Osteoblast (primary cell): ENCODE measurements around the gene TC2N. TPM values are rescaled to one million over a fixed set of nuclear protein-coding genes. Genes with fewer than 3 reads are reported as not detected.

Experiments
- DNase-seq: peaks from one replicate; pipeline ENCODE4 v3.0.0; 2011; ENCODE audit warnings: low spot score, mixed read lengths; ENCODE audit not compliant: insufficient read length; ENCODE audit errors: missing footprints
- H2AFZ ChIP-seq: 2 replicates; pipeline ENCODE4 v1.6.0; 2011; ENCODE audit warnings: mild to moderate bottlenecking, low read length
- H3K27ac ChIP-seq: 2 replicates; pipeline ENCODE4 v1.5.1; 2011; ENCODE audit warnings: mild to moderate bottlenecking, low read depth, low read length, moderate library complexity
- H3K27me3 ChIP-seq: 2 replicates; pipeline ENCODE4 v1.6.0; 2012; ENCODE audit warnings: mild to moderate bottlenecking, control low read depth, inconsistent platforms, low read length, moderate library complexity; ENCODE audit not compliant: insufficient read depth
- H3K36me3 ChIP-seq: 2 replicates; pipeline ENCODE4 v1.5.1; 2011; ENCODE audit warnings: mild to moderate bottlenecking, low read length, control low read depth, moderate library complexity; ENCODE audit not compliant: insufficient read depth
- H3K4me1 ChIP-seq: 2 replicates; pipeline ENCODE4 v1.5.1; 2011; ENCODE audit warnings: mild to moderate bottlenecking, low read length, control low read depth, moderate library complexity; ENCODE audit not compliant: insufficient read depth
- H3K4me2 ChIP-seq: 2 replicates; pipeline ENCODE4 v1.6.0; 2011; ENCODE audit warnings: mild to moderate bottlenecking, low read length; ENCODE audit not compliant: insufficient read depth
- H3K4me3 ChIP-seq: fragments of 200-600 bp; sonication (generic); 3 replicates; pipeline ENCODE4 v1.5.1; 2012; ENCODE audit warnings: mild to moderate bottlenecking, low read length, inconsistent platforms; ENCODE audit not compliant: insufficient read depth
- H3K79me2 ChIP-seq: 2 replicates; pipeline ENCODE4 v1.6.0; 2012; ENCODE audit warnings: mild to moderate bottlenecking, low read length, control low read depth, inconsistent platforms; ENCODE audit not compliant: insufficient read depth
- H3K9me3 ChIP-seq: 2 replicates; pipeline ENCODE4 v1.5.1; 2011; ENCODE audit warnings: low read depth, low read length, control low read depth
- H4K20me1 ChIP-seq: 2 replicates; pipeline ENCODE4 v1.6.0; 2012; ENCODE audit warnings: mild to moderate bottlenecking, low read length, control low read depth; ENCODE audit not compliant: insufficient read depth
- total RNA-seq: library from RNA; depleted of rRNA; stranded (reverse); fragments of >200 nt; gene quantifications from 2 replicates; pipeline ENCODE4 v1.2.3, GENCODE V29; 2012
- TF ChIP-seq, protein P1 (sequence below): IDR thresholded peaks from 2 replicates; pipeline ENCODE4 v1.5.1; 2011; ENCODE audit warnings: mild to moderate bottlenecking, low read depth, low read length, moderate library complexity; ENCODE audit errors: extremely low read depth

Gene TC2N
- total RNA-seq, 1 donor, result under 0.01 TPM

DNA sequence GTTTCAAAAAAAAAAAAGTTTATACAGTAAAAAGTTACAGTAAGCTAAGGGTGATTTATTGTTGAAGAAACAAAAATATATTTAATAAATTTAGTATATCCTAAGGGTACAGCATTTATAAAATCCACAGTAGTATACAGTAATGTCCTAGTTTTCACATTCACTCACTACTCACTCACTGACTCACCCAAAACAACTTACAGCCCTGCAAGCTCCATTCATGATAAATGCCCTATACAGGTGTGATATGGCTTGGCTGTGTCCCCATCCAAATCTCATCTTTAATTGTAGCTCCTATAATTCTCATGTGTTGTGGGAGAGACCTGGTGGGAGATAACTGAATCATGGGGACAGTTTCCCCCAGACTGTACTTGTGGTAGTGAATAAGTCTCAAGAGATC lies 61.7 kb downstream of the TC2N start:
- H3K36me3 ChIP-seq, result no peaks in the 10 kb centered on the region
- no peak overlapping the region for H3K4me2 ChIP-seq
- H4K20me1 ChIP-seq, result no peaks in the 10 kb centered on the region
- DNase-seq, result no peak
- H3K4me1 ChIP-seq, result no peaks in the 10 kb centered on the region
- peaks cover 2% of the 10 kb centered on the region for H3K9me3 ChIP-seq
- H2AFZ ChIP-seq, result no peak overlapping the region
- H3K27me3 ChIP-seq, result no peaks in the 10 kb centered on the region
- H3K79me2 ChIP-seq, result no peaks in the 10 kb centered on the region
- H3K4me3 ChIP-seq, result no peak overlapping the region
- TF ChIP-seq, protein P1, sequence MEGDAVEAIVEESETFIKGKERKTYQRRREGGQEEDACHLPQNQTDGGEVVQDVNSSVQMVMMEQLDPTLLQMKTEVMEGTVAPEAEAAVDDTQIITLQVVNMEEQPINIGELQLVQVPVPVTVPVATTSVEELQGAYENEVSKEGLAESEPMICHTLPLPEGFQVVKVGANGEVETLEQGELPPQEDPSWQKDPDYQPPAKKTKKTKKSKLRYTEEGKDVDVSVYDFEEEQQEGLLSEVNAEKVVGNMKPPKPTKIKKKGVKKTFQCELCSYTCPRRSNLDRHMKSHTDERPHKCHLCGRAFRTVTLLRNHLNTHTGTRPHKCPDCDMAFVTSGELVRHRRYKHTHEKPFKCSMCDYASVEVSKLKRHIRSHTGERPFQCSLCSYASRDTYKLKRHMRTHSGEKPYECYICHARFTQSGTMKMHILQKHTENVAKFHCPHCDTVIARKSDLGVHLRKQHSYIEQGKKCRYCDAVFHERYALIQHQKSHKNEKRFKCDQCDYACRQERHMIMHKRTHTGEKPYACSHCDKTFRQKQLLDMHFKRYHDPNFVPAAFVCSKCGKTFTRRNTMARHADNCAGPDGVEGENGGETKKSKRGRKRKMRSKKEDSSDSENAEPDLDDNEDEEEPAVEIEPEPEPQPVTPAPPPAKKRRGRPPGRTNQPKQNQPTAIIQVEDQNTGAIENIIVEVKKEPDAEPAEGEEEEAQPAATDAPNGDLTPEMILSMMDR, result no peak
- H3K27ac ChIP-seq, result no peak overlapping the region

DNA sequence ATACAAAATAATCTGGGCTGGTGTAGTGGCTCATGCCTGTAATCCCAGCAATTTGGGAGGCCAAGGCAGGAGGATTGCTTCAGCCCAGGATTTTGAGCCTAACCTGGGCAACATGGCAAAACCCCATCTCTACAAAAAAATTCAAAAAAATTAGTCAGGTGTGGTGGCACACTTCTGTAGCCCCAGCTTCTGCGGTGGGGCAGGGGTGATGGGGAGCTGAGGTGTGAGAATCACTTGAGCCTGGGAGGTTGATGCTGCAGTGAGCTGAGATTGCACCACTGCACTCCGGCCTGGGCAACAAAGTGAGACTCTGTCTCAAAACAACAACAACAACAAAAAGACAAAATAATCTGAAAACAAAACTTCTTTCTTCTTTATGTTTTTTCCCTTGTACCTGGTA lies 66.0 kb downstream of the TC2N start:
- Histone ChIP-seq H3K27ac (no peak overlapping the region), H4K20me1 (no peaks in the 10 kb centered on the region), H3K4me3 (no peak overlapping the region)

DNA sequence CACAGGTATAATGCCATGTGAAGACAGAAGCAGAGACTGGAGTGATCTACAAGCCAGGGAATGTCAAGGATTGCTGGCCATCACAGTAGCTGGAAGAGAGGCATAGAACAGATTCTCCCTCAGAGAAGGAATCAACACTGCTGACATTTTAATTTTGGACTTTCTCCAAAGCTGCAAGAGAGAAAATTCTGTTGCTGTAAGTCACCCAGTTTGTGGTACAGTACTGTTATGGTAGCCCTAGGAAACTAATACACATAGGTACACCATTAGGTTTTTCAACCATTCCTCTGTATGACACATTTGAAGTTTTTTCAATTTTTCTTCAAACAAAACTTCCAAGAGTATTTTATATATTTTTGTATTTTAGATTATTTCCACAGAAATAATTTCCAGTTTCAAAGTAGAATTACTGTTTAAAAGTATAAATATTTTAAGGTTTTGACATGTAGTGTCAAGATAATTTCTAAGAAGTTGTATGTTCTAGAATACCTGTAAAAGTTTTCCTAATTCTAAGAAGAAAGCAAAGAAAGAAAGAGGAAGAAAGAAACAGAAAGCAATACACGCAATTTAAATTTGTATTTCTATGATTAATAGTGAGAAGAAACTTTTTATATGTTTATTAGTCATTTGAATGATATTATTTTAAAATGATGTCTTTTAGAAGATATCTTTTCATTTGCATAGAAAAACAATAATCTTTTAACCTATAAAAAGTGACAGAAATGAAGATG lies 70.6 kb downstream of the TC2N start:
- DNase-seq, result no peak
- Histone ChIP-seq H2AFZ (no peak overlapping the region), H3K4me1 (no peaks in the 10 kb centered on the region), H3K27ac (no peak overlapping the region), H3K36me3 (no peaks in the 10 kb centered on the region), H4K20me1 (no peaks in the 10 kb centered on the region), H3K79me2 (no peaks in the 10 kb centered on the region), H3K9me3 (no peaks in the 10 kb centered on the region), H3K27me3 (no peaks in the 10 kb centered on the region), H3K4me2 (no peak overlapping the region), H3K4me3 (no peak overlapping the region)
- TF ChIP-seq, protein P1, result no peak

More for the DNA sequence above, 66.0 kb downstream of the TC2N start:
- DNase-seq, result no peak
- H3K4me2 ChIP-seq, result no peak overlapping the region
- H3K9me3 ChIP-seq, result no peaks in the 10 kb centered on the region
- H3K4me1 ChIP-seq, result no peaks in the 10 kb centered on the region
- no peaks in the 10 kb centered on the region for H3K27me3 ChIP-seq
- H3K36me3 ChIP-seq, result no peaks in the 10 kb centered on the region
- H3K79me2 ChIP-seq, result no peaks in the 10 kb centered on the region
- no peak overlapping the region for H2AFZ ChIP-seq
- TF ChIP-seq, protein P1, result no peak

DNA sequence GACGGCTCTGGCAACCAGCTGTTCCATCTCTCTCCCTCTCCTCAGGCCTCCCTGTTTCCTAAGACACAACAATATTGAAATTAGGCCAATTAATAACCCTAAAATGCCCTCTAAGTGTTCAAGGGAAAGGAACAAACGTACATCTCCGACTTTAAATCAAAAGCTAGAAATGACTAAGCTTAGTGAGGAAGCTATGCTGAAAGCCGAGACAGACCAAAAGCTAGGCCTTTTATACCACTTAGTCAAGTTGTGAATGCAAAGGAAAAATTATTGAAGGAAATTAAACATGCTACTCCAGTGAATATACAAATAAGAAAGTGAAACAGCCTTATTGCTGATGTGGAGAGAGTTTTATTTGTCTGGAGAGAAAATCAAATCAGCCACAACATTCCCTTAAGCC lies 73.6 kb downstream of the TC2N start:
- H3K27me3 ChIP-seq, result no peaks in the 10 kb centered on the region
- no peaks in the 10 kb centered on the region for H4K20me1 ChIP-seq
- H3K36me3 ChIP-seq, result no peaks in the 10 kb centered on the region
- no peak overlapping the region for H3K4me2 ChIP-seq
- TF ChIP-seq, protein P1, result no peak
- H2AFZ ChIP-seq, result no peak overlapping the region
- H3K4me3 ChIP-seq, result no peak overlapping the region
- no peak for DNase-seq
- no peaks in the 10 kb centered on the region for H3K9me3 ChIP-seq
- no peak overlapping the region for H3K27ac ChIP-seq
- no peaks in the 10 kb centered on the region for H3K79me2 ChIP-seq
- H3K4me1 ChIP-seq, result no peaks in the 10 kb centered on the region
